OCI-LY1 (cell line): ENCODE results near the gene C1QTNF5.

Source experiments
- H2AFZ ChIP-seq: fragments of 200-600 bp; sonication (generic), shearing (Covaris generic); 2 replicates; pipeline ENCODE4 v1.6.0; 2014; ENCODE audit warnings: antibody characterized with exemption, mild to moderate bottlenecking, low read length
- H3F3A ChIP-seq: fragments of 200-600 bp; sonication (generic), shearing (Covaris generic); 2 replicates; pipeline ENCODE4 v1.6.0; 2014; ENCODE audit warnings: mild to moderate bottlenecking, antibody characterized with exemption, low read length, moderate library complexity; ENCODE audit not compliant: insufficient read depth
- H3K27ac ChIP-seq: fragments of 200-600 bp; sonication (generic); 2 replicates; pipeline ENCODE4 v1.5.1; 2014; ENCODE audit warnings: low read length, mixed run types, mild to moderate bottlenecking, low read depth; ENCODE audit not compliant: poor library complexity, severe bottlenecking
- H3K27me3 ChIP-seq: fragments of 200-600 bp; sonication (generic); 2 replicates; pipeline ENCODE4 v1.6.0; 2014; ENCODE audit warnings: antibody characterized with exemption, mild to moderate bottlenecking, low read length, moderate library complexity; ENCODE audit not compliant: insufficient read depth
- H3K36me3 ChIP-seq: fragments of 200-600 bp; sonication (generic); 2 replicates; pipeline ENCODE4 v1.6.1; 2014; ENCODE audit warnings: mild to moderate bottlenecking, antibody characterized with exemption, low read length, moderate library complexity, mixed read lengths; ENCODE audit not compliant: insufficient read depth
- H3K4me1 ChIP-seq: fragments of 200-600 bp; sonication (generic); 2 replicates; pipeline ENCODE4 v1.5.1; 2014; ENCODE audit warnings: mild to moderate bottlenecking, low read length, moderate library complexity; ENCODE audit not compliant: insufficient read depth, severe bottlenecking
- H3K4me2 ChIP-seq: fragments of 200-600 bp; sonication (generic), shearing (Covaris generic); 2 replicates; pipeline ENCODE4 v1.6.1; 2014; ENCODE audit warnings: low read length
- H3K4me3 ChIP-seq: fragments of 200-600 bp; sonication (generic); 2 replicates; pipeline ENCODE4 v1.5.1; 2014; ENCODE audit warnings: low read length, low read depth, mild to moderate bottlenecking, mixed read lengths; ENCODE audit not compliant: poor library complexity, severe bottlenecking
- H3K79me2 ChIP-seq: fragments of 200-600 bp; shearing (Covaris generic); 2 replicates; pipeline ENCODE4 v1.6.1; 2016; ENCODE audit warnings: mixed run types, low read length, mixed read lengths; ENCODE audit not compliant: insufficient read depth
- H3K9ac ChIP-seq: fragments of 200-600 bp; sonication (generic), shearing (Covaris generic); 2 replicates; pipeline ENCODE4 v1.6.1; 2014; ENCODE audit warnings: mild to moderate bottlenecking, low read length, mixed read lengths
- H3K9me2 ChIP-seq: fragments of 200-600 bp; sonication (generic), shearing (Covaris generic); 2 replicates; pipeline ENCODE4 v1.6.1; 2014; ENCODE audit warnings: low read depth, mild to moderate bottlenecking, low read length, mixed read lengths
- H3K9me3 ChIP-seq: fragments of 200-600 bp; shearing (Covaris generic); 2 replicates; pipeline ENCODE4 v1.6.1; 2014; ENCODE audit warnings: low read length, mixed read lengths
- H4K20me1 ChIP-seq: fragments of 200-600 bp; sonication (generic), shearing (Covaris generic); 2 replicates; pipeline ENCODE4 v1.6.0; 2016; ENCODE audit warnings: mild to moderate bottlenecking, low read length; ENCODE audit not compliant: insufficient read depth
- EZH2 ChIP-seq: fragments of 200-600 bp; sonication (generic), shearing (Covaris generic); IDR thresholded peaks from 2 replicates; pipeline ENCODE4 v1.8.0; 2017; ENCODE audit warnings: borderline replicate concordance, mixed run types, mild to moderate bottlenecking, antibody characterized with exemption, low read length, moderate library complexity, mixed read lengths
- TF ChIP-seq, protein P1 (sequence below): fragments of 200-600 bp; sonication (generic), shearing (Covaris generic); IDR thresholded peaks from 2 replicates; pipeline ENCODE4 v1.5.1; 2017; ENCODE audit warnings: mild to moderate bottlenecking, antibody characterized with exemption, low read length, moderate library complexity, mixed read lengths

The C1QTNF5 gene

GRCh38 chr11:119319136-119319699, 21.5 kb downstream of the C1QTNF5 start:
- peak overlapping the region; percentile 54; the same call in 1 of the 2 replicates for H3K4me2 ChIP-seq
- H3K36me3 ChIP-seq, result no peaks in the 10 kb centered on the region
- no peaks in the 10 kb centered on the region for H3F3A ChIP-seq
- H3K4me3 ChIP-seq, result peak overlapping the region; percentile 21
- no peaks in the 10 kb centered on the region for H4K20me1 ChIP-seq
- TF ChIP-seq, protein P1, sequence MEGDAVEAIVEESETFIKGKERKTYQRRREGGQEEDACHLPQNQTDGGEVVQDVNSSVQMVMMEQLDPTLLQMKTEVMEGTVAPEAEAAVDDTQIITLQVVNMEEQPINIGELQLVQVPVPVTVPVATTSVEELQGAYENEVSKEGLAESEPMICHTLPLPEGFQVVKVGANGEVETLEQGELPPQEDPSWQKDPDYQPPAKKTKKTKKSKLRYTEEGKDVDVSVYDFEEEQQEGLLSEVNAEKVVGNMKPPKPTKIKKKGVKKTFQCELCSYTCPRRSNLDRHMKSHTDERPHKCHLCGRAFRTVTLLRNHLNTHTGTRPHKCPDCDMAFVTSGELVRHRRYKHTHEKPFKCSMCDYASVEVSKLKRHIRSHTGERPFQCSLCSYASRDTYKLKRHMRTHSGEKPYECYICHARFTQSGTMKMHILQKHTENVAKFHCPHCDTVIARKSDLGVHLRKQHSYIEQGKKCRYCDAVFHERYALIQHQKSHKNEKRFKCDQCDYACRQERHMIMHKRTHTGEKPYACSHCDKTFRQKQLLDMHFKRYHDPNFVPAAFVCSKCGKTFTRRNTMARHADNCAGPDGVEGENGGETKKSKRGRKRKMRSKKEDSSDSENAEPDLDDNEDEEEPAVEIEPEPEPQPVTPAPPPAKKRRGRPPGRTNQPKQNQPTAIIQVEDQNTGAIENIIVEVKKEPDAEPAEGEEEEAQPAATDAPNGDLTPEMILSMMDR, result no peak
- no peak for TF ChIP-seq EZH2
- H3K9ac ChIP-seq, result no peak overlapping the region; the same call in 1 of the 2 replicates
- no peaks in the 10 kb centered on the region for H3K79me2 ChIP-seq
- no peaks in the 10 kb centered on the region for H3K27me3 ChIP-seq
- no peak overlapping the region for H2AFZ ChIP-seq
- H3K4me1 ChIP-seq, result peaks cover 72% of the 10 kb centered on the region
- no peaks in the 10 kb centered on the region for H3K9me2 ChIP-seq
- H3K27ac ChIP-seq, result no peak overlapping the region
- H3K9me3 ChIP-seq, result no peaks in the 10 kb centered on the region

- H3K9me3 ChIP-seq, result no peaks in the 10 kb centered on the region
- H3K36me3 ChIP-seq, result no peaks in the 10 kb centered on the region
- H3K4me3 ChIP-seq, result peak overlapping the region; percentile 21
- no peaks in the 10 kb centered on the region for H3K9me2 ChIP-seq
- TF ChIP-seq, protein P1, result no peak
- TF ChIP-seq EZH2, result no peak
- H3K4me2 ChIP-seq, result peak overlapping the region; percentile 54; the same call in 1 of the 2 replicates
- H3K4me1 ChIP-seq, result peaks cover 72% of the 10 kb centered on the region
- no peaks in the 10 kb centered on the region for H3K27me3 ChIP-seq
- no peak overlapping the region; the same call in 1 of the 2 replicates for H3K9ac ChIP-seq
- no peaks in the 10 kb centered on the region for H4K20me1 ChIP-seq
- no peak overlapping the region for H2AFZ ChIP-seq
- no peaks in the 10 kb centered on the region for H3F3A ChIP-seq
- peak overlapping the region; percentile 28 for H3K27ac ChIP-seq
- no peaks in the 10 kb centered on the region for H3K79me2 ChIP-seq
These were observed 22.2 kb downstream of the C1QTNF5 start for GRCh38 chr11:119318240-119319135.

GRCh38 chr11:119317592-119318239, 23.0 kb downstream of the C1QTNF5 start:
- no peaks in the 10 kb centered on the region for H3K79me2 ChIP-seq
- TF ChIP-seq, protein P1, result no peak
- TF ChIP-seq EZH2, result no peak
- peaks cover 72% of the 10 kb centered on the region for H3K4me1 ChIP-seq
- peak overlapping the region; percentile 19 for H3K4me3 ChIP-seq
- no peaks in the 10 kb centered on the region for H3K9me3 ChIP-seq
- H3K4me2 ChIP-seq, result peak overlapping the region; percentile 88; the same call in 1 of the 2 replicates
- no peak overlapping the region for H3K9ac ChIP-seq
- no peaks in the 10 kb centered on the region for H3K36me3 ChIP-seq
- no peak overlapping the region for H2AFZ ChIP-seq
- no peaks in the 10 kb centered on the region for H3F3A ChIP-seq
- H3K27ac ChIP-seq, result no peak overlapping the region
- no peaks in the 10 kb centered on the region for H4K20me1 ChIP-seq
- H3K9me2 ChIP-seq, result no peaks in the 10 kb centered on the region
- no peaks in the 10 kb centered on the region for H3K27me3 ChIP-seq
